ENCODE data around the gene BORCS5. TPM values are rescaled to one million over a fixed set of nuclear protein-coding genes. Genes with fewer than 3 reads are reported as not detected.
"Not testable (repeated sequence)": the region's sequence is repeated elsewhere in the genome, so short reads cannot be mapped to it uniquely, and the experiment has no call there.

Gene BORCS5
- total RNA-seq, 1 donor from 2014 or later: 22.7 TPM

- Mint-ChIP-seq H3K9me3 (no peaks in the 10 kb centered on the region), H3K4me3 (no peak overlapping the region), H3K27me3 (no peaks in the 10 kb centered on the region), H3K4me1 (peaks cover 28% of the 10 kb centered on the region), H3K27ac (no peak overlapping the region), H3K36me3 (ENCODE audit: low read depth) (peaks cover 80% of the 10 kb centered on the region)
- DNase-seq (no peak), ATAC-seq (ENCODE audit: low read depth) (no peak)
- TF ChIP-seq CTCF (IDR thresholded peaks at IDR 0.05): no peak
- ChIA-PET POLR2A (no interaction called here), CTCF (no interaction called here)
- intact Hi-C loops (cut with micrococcal nuclease): no loop called here
Observed at GRCh38 chr12:12469386-12469785, 112.5 kb downstream of the BORCS5 start.

DNA sequence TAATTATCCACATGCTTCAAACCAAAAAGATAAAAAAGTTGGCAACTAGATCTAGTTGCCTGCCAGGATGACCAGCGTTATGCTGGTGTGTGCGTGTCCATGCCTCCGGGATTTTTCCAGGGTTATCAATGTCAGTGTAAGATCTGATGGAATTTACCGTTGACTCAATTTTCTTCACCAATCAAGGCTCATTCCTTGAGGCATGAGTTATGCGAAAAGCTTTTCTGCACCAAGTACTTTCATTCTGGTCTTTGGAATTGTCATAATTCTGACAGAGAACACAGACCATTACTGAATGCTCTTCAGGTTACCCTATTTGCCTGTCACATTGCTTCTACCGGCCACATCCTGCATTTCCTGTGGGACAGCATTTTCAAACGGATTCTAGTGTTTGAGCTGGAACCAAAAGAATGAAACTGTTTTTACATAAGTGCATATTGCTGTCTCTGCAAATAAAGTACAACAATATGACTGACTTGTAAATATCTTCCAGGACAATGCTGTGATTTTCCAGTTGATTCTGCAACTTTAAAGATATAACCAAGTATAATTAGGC is 114.0 kb downstream of the BORCS5 start:
- Mint-ChIP-seq H3K9me3 (no peaks in the 10 kb centered on the region), H3K27ac (no peak overlapping the region), H3K36me3 (ENCODE audit: low read depth) (peaks cover 69% of the 10 kb centered on the region), H3K4me3 (no peak overlapping the region), H3K27me3 (no peaks in the 10 kb centered on the region), H3K4me1 (peaks cover 29% of the 10 kb centered on the region)
- no peak for TF ChIP-seq CTCF (IDR thresholded peaks at IDR 0.05)
- intact Hi-C loops (cut with micrococcal nuclease): no loop called here
- ATAC-seq (ENCODE audit: low read depth): no peak
- DNase-seq: no peak
- CTCF ChIA-PET: no interaction called here
- POLR2A ChIA-PET: no interaction called here

DNA sequence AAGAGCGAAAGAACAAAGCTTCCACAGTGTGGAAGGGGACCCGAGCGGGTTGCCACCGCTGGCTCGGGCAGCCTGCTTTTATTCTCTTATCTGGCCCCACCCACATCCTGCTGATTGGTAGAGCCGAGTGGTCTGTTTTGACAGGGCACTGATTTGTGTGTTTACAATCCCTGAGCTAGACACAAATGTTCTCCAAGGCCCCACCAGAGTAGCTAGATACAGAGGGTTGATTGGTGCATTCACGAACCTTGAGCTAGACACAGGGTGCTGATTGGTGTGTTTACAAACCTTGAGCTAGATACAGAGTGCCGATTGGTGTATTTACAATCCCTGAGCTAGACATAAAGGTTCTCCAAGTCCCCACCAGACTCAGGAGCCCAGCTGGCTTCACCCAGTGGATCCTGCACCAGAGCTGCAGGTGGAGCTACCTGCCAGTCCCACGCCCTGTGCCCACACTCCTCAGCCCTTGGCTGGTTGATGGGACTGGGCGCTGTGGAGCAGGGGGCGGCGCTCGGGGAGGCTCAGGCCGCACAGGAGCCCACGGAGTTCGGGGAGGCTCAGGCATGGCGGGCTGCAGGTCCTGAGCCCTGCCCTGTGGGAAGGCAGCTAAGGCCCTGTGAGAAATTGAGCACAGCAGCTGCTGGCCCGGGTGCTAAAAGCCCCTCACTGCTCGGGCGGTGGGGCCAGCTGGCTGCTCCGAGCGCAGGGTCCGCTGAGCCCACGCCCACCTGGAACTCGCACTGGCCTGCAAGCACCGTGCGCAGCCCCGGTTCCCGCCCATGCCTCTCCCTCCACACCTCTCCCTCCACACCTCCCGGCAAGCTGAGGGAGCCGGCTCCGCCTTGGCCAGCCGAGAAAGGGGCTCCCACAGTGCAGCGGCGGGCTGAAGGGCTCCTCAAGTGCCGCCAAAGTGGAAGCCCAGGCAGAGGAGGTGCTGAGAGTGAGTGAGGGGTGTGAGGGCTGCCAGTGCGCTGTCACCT is 115.4 kb downstream of the BORCS5 start:
- H3K9me3 Mint-ChIP-seq; CTCF ChIA-PET; DNase-seq; POLR2A ChIA-PET; H3K27me3 Mint-ChIP-seq; ATAC-seq (ENCODE audit: low read depth); intact Hi-C loops (cut with micrococcal nuclease); H3K27ac Mint-ChIP-seq; H3K4me3 Mint-ChIP-seq: not testable (repeated sequence)
- peaks cover 27% of the 10 kb centered on the region for H3K4me1 Mint-ChIP-seq
- peaks cover 63% of the 10 kb centered on the region for H3K36me3 Mint-ChIP-seq (ENCODE audit: low read depth)

- Mint-ChIP-seq H3K9me3 (no peaks in the 10 kb centered on the region), H3K27ac (no peak overlapping the region), H3K4me1 (peaks cover 27% of the 10 kb centered on the region), H3K27me3 (no peaks in the 10 kb centered on the region), H3K4me3 (no peak overlapping the region), H3K36me3 (ENCODE audit: low read depth) (peaks cover 61% of the 10 kb centered on the region)
- DNase-seq: no peak
- no peak for TF ChIP-seq CTCF (IDR thresholded peaks at IDR 0.05)
- intact Hi-C loops (cut with micrococcal nuclease): no loop called here
- CTCF ChIA-PET: no interaction called here
- no peak for ATAC-seq (ENCODE audit: low read depth)
- POLR2A ChIA-PET: no interaction called here
Observed at GRCh38 chr12:12473223-12473622, 116.3 kb downstream of the BORCS5 start.

DNA sequence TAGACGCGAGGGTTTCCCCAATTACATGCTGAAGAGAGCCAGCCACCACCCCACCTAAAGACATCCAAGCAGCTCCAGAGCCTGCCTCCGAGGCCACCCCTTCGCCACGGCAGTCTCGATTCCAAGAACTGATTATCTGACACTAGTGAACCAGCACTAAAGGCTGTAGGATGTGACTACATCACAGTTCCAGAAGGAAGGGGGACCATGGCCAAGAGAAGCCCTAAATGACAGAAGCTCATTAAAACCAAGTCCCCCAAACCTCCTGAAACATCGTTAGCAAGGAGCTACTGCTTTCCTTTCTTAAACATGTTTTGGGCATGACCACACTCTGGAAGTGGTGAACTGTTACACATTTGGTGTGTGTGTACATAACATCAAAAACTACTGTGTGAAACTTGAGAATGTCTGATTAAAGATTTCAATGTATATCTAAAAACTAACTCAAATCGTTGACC is 117.6 kb downstream of the BORCS5 start:
- Mint-ChIP-seq H3K27ac (no peak overlapping the region), H3K4me1 (peaks cover 27% of the 10 kb centered on the region), H3K4me3 (no peak overlapping the region), H3K36me3 (ENCODE audit: low read depth) (peaks cover 57% of the 10 kb centered on the region), H3K27me3 (no peaks in the 10 kb centered on the region), H3K9me3 (no peaks in the 10 kb centered on the region)
- DNase-seq (no peak), ATAC-seq (ENCODE audit: low read depth) (no peak)
- intact Hi-C loops (cut with micrococcal nuclease): no loop called here
- no peak for TF ChIP-seq CTCF (IDR thresholded peaks at IDR 0.05)
- ChIA-PET POLR2A (no interaction called here), CTCF (no interaction called here)
